Measurements from ENCODE around the gene ERC1. TPM values are rescaled to one million over a fixed set of nuclear protein-coding genes. Genes with fewer than 3 reads are reported as not detected.

ERC1 gene
- total RNA-seq, 1 donor from 2014 or later: 46.6 TPM

DNA sequence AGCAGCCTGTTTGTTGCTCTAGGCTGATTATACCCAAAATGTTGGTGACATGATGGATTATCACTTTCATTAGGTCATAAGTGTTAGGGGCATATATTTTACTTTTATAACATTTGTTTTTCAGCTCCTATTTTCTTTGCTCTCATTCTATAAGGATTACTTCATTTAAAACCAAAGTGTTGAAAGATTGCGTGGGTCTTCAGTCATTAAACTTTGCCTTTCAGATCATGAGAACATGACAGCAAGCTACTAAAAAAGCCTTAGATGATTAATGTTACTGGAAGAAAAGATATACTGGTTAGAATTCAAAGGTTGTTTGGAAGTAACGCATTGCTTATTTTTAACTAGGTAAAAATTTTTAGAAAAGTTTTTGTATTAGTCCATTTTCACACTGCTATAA, 156.8 kb downstream of the ERC1 start:
- DNase-seq (no peak), ATAC-seq (ENCODE audit: poor library complexity) (no peak)
- intact Hi-C loops (cut with DNase I): no loop called here

DNA sequence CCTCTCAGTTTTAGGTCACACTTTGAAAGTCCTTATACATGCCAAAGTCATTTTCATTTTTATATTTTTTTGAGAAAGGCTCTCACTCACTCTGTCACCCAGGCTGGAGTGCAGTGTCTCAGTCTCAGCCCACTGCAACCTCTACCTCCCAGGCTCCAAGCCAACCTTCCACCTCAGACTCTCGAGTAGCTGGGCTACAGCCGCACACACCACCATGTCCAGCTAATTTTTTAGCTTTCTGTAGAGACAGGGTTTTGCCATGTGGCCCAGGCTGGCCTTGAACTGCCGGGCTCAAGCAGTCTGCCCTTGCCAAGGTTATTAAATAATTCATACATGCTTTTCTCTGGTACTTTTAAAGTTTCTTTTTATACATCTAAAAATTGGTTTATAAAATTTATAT, 166.0 kb downstream of the ERC1 start:
- ATAC-seq (ENCODE audit: poor library complexity) (no peak), DNase-seq (no peak)
- intact Hi-C loops (cut with DNase I): no loop called here

DNA sequence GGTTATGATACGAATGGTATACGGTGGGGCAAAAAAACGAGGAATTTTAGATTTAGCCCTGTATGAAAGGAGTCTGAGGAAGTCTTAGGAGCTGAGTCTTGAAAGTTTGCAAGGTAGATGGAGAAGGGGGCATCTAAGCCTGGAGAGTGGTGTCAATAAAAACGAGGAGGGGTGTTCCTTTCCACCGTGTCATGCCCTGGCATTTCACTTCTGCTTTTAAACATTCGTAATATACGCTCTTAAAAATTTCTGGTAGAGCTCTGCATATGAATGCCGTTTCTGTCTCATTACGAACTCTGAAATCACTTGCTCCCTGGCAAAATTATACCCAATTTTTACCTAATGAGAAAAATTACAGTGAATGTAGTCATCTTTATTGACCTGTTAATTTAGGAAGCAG, 170.2 kb downstream of the ERC1 start:
- ATAC-seq (ENCODE audit: poor library complexity): no peak
- DNase-seq: no peak
- intact Hi-C loops (cut with DNase I): no loop called here

DNA sequence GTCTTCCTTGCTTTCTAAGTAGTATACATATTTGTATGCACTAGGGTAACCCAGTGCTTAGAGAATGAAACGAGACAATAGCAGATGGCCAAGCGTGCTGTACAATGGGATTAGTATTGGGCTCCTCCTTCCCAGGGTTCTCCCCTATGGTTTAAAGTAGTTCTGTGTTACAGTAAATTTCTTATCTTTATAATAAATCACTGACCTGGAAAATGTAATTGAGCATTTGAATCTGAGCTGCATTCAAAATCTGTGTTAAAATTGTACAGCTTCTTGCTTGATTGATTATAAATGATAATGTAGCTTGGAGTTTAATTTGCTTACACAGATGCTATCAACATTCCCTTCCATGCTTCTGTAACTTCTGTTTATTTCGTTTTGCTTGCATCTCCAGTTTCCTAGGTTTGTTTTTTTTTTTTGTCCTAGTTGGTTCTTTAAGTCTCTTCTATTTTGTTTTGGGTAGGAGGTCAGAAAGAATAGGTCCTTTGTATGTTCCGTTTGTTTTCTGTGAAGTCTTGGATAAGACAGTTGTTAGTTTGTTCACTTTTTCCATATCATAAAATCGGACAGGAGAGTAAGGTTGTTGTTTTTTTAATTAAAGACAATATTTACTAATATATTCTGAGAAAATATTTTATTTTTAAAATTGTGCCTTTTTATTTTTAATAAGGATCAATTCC, 171.2 kb downstream of the ERC1 start:
- intact Hi-C loops (cut with DNase I): no loop called here
- ATAC-seq (ENCODE audit: poor library complexity): no peak
- DNase-seq: no peak

DNA sequence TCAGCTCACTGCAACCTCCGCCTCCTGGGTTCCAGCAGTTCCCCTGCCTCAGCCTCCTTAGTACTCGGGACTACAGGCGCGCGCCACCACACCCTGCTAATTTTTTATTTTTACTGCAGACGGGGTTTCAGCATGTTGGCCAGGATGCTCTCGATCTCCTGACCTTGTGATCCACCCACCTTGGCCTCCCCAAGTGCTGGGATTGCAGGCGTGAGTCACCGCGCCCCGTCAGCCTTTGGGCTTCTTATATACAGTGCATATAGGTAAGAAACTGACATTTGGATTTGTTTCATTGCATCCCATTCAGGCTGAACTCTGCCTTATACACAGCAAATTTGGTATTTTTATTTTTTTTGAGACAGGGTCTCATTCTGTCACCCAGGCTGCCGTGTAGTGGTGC, 176.8 kb downstream of the ERC1 start:
- ATAC-seq (ENCODE audit: poor library complexity): no peak
- intact Hi-C loops (cut with DNase I): no loop called here

DNA sequence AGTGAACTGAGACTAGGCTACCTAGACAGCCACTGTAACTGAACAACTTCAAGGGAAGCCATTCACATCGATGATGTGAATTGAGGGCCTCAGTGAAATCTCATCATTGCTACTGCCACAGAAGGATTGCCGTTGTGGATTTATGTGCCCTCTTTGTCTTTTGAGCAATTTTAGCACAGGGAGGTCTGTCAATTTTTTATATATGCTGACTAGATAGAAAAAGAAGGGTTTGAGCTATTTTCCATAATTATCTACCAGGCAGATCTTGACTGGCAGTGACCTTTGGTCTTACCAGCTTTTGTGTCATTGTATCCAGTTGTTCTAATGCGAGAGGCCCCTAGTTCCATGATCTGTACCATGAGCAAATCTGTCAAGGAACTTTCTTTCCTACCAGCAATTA, 179.4 kb downstream of the ERC1 start:
- ATAC-seq (ENCODE audit: poor library complexity): no peak
- DNase-seq: no peak
- intact Hi-C loops (cut with DNase I): no loop called here

More for the DNA sequence above, 176.8 kb downstream of the ERC1 start:
- no peak for DNase-seq

DNA sequence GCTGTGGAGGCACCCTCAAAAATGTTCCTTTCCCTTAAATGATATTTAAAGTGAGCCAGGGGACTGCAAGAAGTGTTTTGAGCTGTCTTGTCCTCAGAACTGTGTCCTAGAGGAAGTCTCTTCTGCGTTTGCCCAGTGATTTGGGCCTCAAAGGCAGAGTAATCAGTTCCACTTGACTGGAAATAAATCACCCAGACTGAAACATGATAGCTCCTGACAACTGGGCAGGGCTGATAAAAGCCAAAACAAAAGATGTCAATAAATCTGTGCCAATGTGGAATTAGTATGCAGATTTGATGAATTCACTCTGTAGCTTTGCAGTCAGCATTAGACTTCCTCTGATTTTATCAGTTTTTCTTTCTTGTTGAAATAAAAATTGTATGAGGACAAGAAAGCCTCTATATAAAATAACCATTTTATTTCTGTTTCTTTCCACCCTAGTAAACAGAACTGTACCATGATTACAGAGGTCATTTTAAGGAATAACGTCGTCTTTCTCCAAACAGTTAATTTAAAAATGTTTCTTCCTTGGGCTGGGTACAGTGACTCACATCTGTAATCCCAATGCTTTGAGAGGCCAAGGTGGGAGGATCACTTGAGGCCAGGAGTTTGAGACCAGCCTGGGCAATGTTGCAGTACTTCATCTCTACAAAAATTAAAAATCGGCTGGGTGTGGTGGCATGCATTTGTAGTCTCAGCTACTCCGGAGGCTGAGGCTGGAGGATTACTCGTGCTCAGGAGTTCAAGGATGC, 180.8 kb downstream of the ERC1 start:
- intact Hi-C loops (cut with DNase I): no loop called here
- DNase-seq: no peak
- ATAC-seq (ENCODE audit: poor library complexity): peak; percentile 45

DNA sequence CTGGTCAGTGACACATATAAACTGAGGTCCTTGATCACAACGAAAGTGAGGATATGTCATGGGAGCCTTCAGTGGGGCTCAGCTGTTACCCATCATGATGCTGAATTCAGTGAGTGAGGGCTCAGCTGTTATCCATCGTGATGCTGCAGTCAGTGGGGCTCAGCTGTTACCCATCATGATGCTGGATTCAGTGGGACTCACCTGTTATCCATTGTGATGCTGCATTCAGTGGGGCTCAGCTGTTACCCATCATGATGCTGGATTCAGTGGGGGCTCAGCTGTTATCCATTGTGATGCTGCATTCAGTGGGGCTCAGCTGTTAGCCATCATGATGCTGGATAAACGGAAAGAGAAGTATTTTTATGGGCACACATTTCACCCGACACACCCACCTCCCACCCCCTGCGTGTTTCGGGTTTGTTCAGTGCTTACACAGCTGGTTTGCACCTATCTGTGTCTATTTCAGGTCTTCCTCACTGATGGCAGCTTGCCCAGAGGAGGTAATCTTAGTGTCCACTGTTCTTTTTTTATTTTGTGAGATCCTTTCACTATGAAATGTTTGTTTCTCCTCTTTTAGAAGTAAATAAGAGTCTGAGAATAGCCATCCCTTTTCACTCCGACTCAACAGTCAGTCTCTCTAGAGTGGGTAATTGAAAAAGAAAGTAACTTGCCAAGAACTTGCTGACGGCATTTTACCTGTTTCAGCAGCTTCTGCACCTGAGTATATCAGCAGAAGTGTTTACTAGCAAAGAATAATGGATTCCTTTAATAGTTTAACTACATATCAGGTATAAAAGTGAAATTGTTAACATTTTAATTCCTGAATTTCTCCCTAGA, 183.0 kb downstream of the ERC1 start:
- DNase-seq (no peak), ATAC-seq (ENCODE audit: poor library complexity) (no peak)
- intact Hi-C loops (cut with DNase I): no loop called here

DNA sequence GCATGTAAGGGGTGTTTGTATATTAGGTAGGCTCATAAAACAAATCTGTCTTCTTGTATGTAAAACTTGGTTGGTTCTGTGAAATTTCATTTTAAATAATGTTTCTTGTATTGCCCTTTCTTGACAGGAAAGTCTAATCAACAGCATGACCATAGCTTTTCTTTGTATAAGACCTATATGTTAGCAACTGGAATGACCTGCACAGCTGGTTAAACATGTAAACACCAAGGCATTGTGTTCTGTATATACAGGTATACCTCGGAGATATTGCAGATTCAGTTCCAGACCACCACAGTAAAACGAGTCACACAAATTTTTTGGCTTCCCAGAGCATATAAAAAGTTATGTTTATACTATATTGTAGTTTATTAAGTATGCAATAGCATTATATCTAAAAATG, 183.6 kb downstream of the ERC1 start:
- no peak for ATAC-seq (ENCODE audit: poor library complexity)
- intact Hi-C loops (cut with DNase I): no loop called here
- DNase-seq: no peak

DNA sequence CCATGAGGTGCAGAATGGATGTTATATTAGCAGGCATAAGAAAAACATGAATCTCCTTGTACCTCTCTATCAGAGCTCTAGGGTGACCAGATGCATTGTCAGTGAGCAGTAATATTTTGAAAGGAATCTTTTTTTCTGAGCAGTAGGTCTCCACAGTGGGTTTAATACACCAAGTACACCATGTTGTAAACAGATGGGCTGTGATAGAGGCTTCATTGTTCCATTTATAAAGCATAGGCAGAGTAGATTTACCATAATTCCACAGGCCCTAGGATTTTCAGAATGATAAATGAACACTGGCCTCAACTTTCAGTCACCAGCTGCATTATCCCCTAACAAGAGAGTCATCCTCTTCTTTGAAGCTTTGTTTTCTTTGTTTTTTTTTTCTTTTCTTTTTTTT, 185.2 kb downstream of the ERC1 start:
- intact Hi-C loops (cut with DNase I): no loop called here
- no peak for DNase-seq
- no peak for ATAC-seq (ENCODE audit: poor library complexity)

DNA sequence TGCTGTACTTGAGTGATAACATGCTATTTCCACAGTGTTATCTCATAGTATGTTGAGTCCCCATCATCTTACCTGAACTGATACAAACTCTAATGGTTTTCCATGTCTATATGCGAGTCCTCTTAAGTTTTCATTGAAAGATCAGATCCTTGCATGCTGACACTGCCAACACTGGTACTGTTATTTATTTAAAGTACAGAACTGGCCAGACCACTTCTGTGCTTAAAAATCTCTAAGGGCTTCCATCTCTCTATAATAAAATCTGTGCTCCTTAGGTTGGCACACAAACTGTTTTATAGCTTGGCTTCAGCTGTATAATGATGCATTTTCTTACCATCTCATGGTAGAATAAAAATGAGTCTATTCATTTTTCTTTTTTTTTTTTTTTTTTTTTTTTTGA, 188.1 kb downstream of the ERC1 start:
- intact Hi-C loops (cut with DNase I): no loop called here
- ATAC-seq (ENCODE audit: poor library complexity): no peak
- DNase-seq: no peak

DNA sequence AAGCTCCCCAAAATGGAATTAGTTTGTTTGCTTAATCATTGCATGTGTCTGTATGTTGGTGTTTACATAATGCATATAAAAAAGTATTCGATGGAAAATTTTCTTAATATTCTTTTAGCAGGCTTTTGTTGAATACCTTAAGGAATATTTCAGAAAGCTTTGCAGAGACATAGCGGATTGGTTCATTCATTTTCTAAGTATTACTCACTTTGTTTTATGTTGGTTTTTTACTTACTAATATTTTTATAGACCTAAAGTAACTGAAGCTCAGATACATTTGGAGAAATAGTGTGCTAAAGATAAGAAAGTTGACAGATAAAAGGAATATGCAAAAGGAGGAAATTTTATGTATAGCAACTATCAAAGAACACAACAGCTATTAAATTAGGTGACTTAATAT, 191.0 kb downstream of the ERC1 start:
- ATAC-seq (ENCODE audit: poor library complexity) (no peak), DNase-seq (no peak)
- intact Hi-C loops (cut with DNase I): no loop called here

DNA sequence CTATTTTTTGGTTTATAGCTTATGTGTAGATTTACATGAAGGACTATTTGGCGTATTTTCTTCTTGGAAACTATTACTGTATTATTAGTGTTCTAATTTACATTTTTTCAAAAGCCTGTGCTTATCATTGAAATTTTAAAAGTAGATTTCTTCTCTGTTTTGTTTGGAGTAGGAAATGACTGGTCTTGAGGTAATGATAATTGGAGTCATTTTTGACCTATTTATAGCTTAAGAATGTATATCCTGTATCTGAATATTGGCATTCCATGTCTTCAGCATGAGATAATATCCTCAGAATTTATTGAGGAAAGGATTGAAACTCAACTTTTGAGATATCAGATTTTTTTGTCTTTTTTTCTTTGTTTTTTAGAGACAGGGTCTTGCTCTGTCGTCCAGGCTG, 193.4 kb downstream of the ERC1 start:
- intact Hi-C loops (cut with DNase I): no loop called here
- no peak for ATAC-seq (ENCODE audit: poor library complexity)
- no peak for DNase-seq

DNA sequence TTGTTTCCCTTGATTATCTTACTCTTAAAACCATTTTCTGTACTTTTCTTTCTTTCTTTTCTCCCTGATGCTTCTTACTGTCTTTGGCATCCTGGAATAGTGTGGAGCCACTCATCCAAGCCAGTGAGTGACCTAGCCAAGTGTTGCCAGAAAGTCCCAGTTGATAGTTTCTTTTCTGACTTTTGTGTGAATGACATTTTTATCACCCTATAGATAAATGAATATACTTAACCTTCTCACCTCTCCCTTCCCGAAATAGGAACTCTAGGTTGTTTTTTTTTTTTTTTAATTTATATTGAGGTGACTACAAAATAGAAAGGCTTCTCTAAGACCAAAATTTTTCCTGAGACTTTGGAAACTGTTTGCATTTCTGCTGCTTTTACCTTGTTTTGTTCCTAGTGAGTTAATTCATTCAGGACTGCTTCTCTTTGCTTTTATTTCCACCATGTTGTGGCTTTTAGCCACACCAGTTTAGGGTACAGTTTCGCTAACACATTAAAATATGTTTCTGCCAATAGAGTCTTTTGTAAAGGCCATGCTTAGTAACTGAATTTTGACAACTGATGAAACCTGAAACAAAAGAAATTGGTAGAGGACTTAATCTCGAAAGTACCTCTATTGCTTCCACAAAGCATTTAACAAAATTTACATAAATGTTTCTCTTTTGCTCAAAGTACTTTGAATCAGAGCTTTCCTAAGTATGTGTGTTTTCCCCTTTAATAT, 194.6 kb downstream of the ERC1 start:
- intact Hi-C loops (cut with DNase I): no loop called here
- ATAC-seq (ENCODE audit: poor library complexity) (no peak), DNase-seq (no peak)

DNA sequence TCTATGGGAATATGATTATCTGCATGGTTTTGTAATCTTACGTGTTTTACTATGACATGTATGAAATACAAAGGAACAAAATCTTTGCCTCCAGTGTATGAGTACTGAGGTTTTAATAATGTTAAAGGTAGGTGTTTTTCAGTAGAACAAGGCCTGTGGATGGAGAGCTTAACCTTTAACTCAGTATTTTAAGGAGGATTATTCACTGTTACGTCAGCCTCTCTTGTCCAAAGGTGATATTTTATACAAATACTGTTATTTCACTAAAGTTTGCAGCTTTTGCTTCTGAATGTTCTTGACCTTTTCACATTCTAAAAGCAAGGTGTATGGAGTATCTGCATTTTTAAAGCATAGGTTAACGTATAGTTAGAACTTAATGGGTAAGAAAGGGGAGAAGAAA, 195.3 kb downstream of the ERC1 start:
- DNase-seq: no peak
- no peak for ATAC-seq (ENCODE audit: poor library complexity)
- intact Hi-C loops (cut with DNase I): no loop called here

DNA sequence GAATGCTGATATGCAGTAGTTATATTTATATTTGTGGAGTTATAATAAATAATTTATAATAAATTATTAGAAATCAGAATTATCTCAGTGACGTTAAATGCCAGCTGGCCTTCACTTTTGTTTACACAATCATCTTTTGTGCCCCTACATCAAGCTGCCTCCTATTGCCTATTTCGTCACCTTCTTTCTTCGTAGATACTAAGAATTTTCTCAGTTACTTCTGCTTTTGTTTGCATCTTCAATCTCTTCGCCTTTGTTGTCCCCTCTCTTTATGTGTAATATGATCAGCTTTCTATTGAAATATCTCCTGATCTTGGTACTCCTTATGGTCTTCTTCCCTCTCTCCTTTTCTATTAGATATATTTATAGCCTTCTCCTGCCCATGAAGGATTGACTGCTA, 197.0 kb downstream of the ERC1 start:
- ATAC-seq (ENCODE audit: poor library complexity) (no peak), DNase-seq (no peak)
- intact Hi-C loops (cut with DNase I): no loop called here

DNA sequence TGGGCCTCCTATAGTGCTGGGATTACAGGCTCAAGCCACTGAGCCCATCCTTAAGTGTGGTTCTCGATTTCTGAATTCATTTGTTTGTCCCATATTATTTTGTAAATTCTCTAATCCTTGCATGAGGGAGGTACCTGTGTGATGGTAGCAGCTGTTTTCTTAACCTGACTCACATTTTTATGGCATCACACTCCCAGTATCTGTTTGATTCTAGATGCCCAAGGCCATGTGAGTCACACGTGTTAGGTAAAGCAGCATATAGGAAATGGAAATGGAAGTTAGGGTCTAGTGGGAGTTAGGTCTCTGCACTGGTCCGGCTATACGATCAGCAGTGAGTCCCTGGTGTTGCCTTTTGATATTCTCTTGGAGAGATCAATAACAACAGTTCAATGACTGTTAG, 198.1 kb downstream of the ERC1 start:
- intact Hi-C loops (cut with DNase I): no loop called here
- DNase-seq: no peak
- no peak for ATAC-seq (ENCODE audit: poor library complexity)

DNA sequence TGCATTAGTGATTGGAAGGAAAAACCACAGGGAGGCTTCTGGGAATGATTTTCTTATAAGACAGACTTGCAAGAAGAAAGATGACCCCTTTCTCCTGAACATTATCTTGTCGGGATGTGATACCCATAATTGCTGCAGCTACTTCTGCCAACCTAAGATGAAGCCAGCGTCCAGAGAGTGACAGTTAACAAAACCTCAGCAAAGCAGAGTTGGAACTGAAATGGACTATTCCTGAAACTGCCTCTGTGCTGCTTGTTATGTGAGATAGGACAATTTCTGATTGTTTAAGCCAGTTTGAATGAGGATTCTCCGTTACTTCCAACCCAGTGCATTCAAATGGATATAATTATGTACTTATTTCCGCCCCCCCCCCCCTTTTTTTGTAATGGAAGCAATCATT, 204.5 kb downstream of the ERC1 start:
- ATAC-seq (ENCODE audit: poor library complexity) (no peak), DNase-seq (no peak)
- intact Hi-C loops (cut with DNase I): no loop called here

DNA sequence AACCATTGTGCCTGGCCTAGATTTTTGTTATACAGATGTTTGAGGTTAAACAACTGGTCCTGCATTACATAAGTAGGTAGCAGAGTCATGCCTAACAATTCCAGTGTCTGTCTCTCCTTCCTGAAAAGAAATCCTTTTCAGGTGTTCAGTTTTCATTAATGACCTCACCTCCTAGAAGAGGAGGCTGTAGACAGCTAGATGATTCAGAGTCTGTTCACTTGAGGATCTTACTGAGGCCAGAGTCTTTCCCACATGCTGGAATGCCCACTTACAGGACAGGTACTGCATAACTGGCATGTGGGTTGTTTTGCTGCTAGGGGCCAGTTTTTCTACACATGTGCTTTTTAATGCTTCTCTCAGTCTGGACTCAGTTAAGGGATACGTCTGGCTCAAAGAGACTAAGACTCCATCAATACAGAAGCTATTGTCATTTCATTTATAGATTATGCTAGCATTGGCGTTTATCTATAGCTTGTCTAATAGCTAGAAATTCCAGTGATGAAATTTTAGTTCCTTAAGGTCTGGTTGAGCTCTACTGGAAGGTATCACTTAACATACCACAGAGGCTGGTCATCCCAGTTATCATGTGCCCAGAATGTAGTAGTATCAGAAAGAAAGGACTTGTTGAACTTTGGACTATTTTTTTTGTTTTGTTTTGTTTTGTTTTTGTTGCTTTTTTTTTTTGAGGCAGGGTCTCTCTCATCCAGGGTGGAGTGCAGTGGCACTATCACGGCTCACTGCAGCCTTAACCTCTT, 206.4 kb downstream of the ERC1 start:
- no peak for ATAC-seq (ENCODE audit: poor library complexity)
- intact Hi-C loops (cut with DNase I): no loop called here

More for the DNA sequence above, 206.4 kb downstream of the ERC1 start:
- DNase-seq: no peak

Measured in Right ventricle myocardium superior (tissue), 1 donor.